Stimulated activated CD4-positive, alpha-beta T cell treated with anti-CD3 and anti-CD28 coated beads, Interleukin-2, amount 100 ng/mL, for 24 hours (primary cell): ENCODE measurements around the gene RORC.
"Not testable (repeated sequence)": the region's sequence is repeated elsewhere in the genome, so short reads cannot be mapped to it uniquely, and the experiment has no call there.

Experiments
- DNase-seq, 2 donors: peaks; one replicate each; pipeline ENCODE4 v3.0.0-alpha.2; 2020

The RORC gene

DNA sequence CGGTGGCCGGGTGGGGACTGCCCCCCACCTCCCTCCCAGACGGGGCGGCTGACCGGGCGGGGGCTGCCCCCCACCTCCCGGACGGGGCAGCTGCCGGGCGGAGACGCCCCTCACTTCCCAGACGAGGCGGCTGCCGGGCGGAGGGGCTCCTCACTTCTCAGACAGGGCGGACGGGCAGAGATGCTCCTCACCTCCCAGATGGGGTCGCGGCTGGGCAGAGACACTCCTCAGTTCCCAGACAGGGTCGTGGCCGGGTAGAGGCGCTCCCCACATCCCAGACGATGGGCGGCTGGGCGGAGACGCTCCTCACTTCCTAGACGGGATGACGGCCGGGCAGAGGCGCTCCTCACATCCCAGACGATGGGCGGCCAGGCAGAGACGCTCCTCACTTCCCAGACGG lies 62.3 kb downstream of the RORC start:
- not testable (repeated sequence) for DNase-seq

DNA sequence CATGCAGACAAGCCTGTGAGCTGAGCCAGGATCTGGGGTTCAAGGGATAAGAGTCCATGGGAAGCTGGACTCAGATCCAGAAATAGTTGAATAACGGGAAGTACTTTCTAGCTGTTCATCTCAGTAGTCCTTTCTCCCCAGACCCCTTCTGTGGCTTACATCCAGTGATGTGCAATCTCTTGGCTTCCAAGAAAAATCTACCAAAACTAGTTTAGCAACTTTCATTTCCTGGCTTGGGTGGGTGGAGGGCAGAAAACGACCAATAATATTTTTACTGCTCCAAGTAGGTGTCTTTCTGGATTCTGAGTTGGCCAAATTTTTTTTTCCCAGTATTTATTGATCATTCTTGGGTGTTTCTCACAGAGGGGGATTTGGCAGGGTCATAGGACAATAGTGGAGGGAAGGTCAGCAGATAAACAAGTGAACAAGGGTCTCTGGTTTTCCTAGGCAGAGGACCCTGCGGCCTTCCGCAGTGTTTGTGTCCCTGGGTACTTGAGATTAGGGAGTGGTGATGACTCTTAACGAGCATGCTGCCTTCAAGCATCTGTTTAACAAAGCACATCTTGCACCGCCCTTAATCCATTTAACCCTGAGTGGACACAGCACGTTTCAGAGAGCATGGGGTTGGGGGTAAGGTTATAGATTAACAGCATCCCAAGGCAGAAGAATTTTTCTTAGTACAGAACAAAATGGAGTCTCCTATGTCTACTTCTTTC lies 63.1 kb downstream of the RORC start:
- not testable (repeated sequence) for DNase-seq

DNA sequence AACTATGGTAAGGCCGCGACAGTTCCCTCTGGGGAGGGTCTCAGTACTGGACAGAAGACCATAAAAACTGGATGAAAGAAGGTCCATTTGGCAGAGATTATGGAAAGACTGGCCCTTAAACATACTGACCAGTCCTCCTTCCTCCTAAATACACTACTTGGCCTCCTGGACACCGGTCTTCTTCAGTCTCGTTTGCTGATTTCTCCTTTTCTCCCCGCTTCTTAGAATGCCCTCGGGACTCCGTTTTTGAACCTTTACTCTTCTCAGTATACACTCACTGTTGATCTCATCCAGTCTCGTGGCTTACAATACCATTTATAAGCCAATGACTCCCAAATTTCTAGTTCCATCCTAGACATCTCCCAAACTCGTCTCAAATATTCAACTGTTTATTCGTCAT lies 67.6 kb downstream of the RORC start:
- no peak for DNase-seq

DNA sequence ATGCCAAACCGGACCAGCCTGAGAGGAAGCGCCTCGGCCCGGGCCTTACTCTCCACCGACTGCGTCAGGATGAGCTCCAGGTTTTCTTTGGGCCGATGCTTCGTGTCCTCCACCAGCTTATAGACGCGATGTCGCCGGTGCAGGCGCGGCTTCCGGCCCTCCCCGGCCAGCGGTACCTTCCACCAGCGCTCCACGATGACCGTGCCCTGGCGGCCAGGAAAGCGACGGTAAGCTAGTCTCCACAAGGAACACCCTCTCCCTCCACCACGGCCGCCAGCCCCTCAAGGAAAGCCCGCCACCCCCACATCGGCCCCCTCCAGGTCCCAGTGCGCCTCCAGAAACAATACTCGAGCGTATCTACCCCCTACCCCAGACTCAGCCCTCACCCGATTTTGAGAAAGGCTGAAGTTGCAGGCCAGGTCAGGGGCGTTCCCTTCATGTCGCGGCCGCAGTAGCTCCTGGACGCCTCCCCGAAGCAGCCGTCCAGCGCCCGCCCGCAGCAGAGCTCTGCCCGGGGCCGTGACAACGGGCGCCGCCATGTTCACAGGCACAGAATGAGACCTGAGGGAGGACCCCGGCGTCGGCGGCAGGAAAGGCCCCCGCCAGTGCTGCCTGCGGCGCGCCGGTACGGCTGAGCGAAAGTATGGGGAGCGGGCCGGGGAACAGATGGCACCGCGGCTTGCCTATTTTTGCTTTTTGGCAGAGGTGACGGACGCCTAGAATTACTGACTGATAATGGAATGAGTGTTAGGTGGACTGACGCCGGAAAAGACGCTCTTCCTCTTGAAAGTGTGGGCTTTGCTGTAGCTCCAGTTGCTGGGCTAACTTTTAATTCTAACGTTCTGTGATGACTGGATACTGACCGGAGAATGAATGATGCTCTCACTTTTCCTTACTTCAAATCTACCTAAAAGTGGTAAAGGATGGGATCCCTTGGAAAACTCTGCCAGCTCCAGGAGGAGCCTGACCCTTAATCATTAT lies 68.4 kb downstream of the RORC start, which contains the start of gene MRPL9:
Gene MRPL9, minus strand, starts transcription at position 556 of the 981 bp plus-strand sequence. Its CDS starts 17 bp downstream, at position 539.
- DNase-seq, result peak; percentile 88 to 90

DNA sequence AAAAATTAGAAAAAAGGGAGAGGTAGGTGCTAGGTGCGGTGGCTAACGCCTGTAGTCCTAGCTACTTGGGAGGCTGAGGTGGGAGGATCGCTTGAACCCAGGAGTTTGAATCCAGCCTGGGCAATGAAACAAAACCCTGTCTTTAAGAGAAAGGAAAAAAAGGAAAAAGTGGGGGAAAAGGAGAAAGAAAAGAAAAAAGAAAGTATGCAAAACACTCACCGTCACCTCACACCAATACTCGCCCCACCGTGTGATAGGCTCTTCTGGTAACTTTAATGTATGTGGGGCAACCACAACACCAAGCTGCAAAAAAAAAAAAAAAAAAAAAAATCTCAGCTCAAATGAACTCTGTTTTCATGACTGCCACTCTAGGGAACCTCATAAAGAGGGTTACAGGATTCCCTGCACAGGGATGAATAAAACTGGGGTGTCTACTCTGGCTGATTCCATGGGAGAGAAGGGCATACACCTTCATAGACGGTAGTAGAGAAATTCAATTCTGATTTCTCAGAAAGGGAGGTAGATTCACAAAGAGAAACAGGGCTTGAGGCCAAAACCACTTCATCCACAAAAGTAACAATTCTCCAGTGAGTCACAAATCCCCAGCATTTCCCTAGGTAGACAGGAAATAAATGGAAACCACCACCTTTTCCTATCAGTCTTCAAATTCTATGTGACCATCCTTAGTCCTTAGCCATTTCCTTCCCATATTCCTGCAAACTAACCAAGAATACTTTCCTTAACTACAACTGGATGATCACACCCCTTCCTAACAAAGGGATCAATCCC lies 70.8 kb downstream of the RORC start:
- DNase-seq, result no peak

DNA sequence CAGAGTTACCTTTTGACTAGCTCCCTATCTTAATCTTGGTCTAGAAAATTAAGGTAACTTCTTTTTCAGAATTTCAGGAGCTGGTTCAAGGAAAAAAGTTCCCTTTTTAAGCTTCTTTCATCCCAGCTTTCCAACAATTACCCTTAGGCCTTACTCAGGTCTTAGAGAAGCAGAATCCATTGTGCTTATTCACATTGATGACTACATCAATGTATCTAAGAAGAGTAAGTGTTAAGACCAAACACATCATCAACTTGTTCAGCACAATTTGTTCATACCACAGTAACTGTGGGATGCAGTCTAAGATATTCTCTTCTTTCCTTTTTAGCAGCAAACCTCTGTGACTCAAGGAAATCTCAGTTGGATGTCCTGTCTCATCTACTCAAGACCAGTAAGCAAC lies 72.4 kb downstream of the RORC start:
- DNase-seq, result no peak

DNA sequence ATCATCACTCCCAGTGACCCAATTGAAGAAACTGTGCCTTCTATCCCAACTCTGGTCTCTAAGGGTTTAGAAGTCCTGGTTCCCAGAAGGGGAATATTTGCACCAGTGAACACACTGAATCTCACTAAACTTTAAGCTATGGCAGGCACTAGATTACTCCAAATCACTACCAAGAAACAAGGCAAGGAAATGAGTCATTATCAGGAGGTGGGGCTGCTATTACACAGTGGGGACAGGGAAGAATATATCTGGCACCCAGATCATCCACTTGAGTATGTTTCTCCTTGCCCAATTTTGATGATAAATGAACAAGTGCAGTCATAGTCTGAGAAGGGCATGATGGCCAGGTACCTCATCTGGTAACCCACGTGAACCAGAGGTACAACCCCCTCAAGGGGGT lies 75.3 kb downstream of the RORC start:
- no peak for DNase-seq
